Measurements from ENCODE around the gene JPH3.

Gene JPH3

GRCh38 chr16:87602001-87602775, at the start of gene JPH3:
TSS of gene JPH3 (plus strand) at chr16:87602508. CDS start at chr16:87603147, 639 bp downstream.
- H3K36me3 ChIP-seq: no peaks in the 10 kb centered on the region
- H3K4me3 ChIP-seq: peak within 1 kb of the TSS; percentile 60
- peaks cover 11% of the 10 kb centered on the region for H3K4me1 ChIP-seq
- no peak within 1 kb of the TSS for H3K9ac ChIP-seq
- peaks cover 90% of the 10 kb centered on the region for H3K27me3 ChIP-seq
- peaks cover 50% of the 10 kb centered on the region for H4K20me1 ChIP-seq
- no peak for TF ChIP-seq Cebpa-rat (IDR thresholded peaks at IDR 0.05)
- peak within 1 kb of the TSS; percentile 67 for H3K4me2 ChIP-seq
- H3K9me3 ChIP-seq: no peaks in the 10 kb centered on the region
- H3K27ac ChIP-seq: no peak within 1 kb of the TSS

- Histone ChIP-seq H3K27me3 (no peaks in the 10 kb centered on the region), H3K27ac (no peak overlapping the region), H3K9ac (no peak overlapping the region), H3K4me1 (peaks cover 23% of the 10 kb centered on the region), H4K20me1 (peaks cover 14% of the 10 kb centered on the region), H3K36me3 (no peaks in the 10 kb centered on the region), H3K4me2 (no peak overlapping the region), H3K4me3 (no peak overlapping the region), H3K9me3 (no peaks in the 10 kb centered on the region)
- TF ChIP-seq Cebpa-rat (IDR thresholded peaks at IDR 0.05): no peak
These were observed 49.3 kb upstream of the JPH3 start for GRCh38 chr16:87552772-87553573.

GRCh38 chr16:87554754-87555427, 47.4 kb upstream of the JPH3 start:
- Histone ChIP-seq H4K20me1 (peaks cover 14% of the 10 kb centered on the region), H3K4me3 (no peak overlapping the region), H3K9me3 (no peaks in the 10 kb centered on the region), H3K9ac (no peak overlapping the region), H3K4me2 (no peak overlapping the region), H3K4me1 (peaks cover 34% of the 10 kb centered on the region), H3K27ac (no peak overlapping the region), H3K27me3 (no peaks in the 10 kb centered on the region), H3K36me3 (no peaks in the 10 kb centered on the region)
- no peak for TF ChIP-seq Cebpa-rat (IDR thresholded peaks at IDR 0.05)

- Histone ChIP-seq H3K9ac (no peak overlapping the region), H3K4me1 (peaks cover 41% of the 10 kb centered on the region), H3K36me3 (no peaks in the 10 kb centered on the region), H3K9me3 (no peaks in the 10 kb centered on the region), H4K20me1 (peaks cover 14% of the 10 kb centered on the region), H3K4me3 (no peak overlapping the region), H3K27me3 (no peaks in the 10 kb centered on the region), H3K4me2 (peak overlapping the region; percentile 93; the same call in 1 of the 2 replicates), H3K27ac (no peak overlapping the region)
- no peak for TF ChIP-seq Cebpa-rat (IDR thresholded peaks at IDR 0.05)
These were observed 46.7 kb upstream of the JPH3 start for GRCh38 chr16:87555647-87556046.

GRCh38 chr16:87556941-87557459, 45.3 kb upstream of the JPH3 start:
- peak overlapping the region; percentile 24; the same call in 1 of the 2 replicates for H3K9ac ChIP-seq
- H3K4me2 ChIP-seq: peak overlapping the region; percentile 93
- H3K27me3 ChIP-seq: no peaks in the 10 kb centered on the region
- H3K4me1 ChIP-seq: peaks cover 44% of the 10 kb centered on the region
- peaks cover 14% of the 10 kb centered on the region for H4K20me1 ChIP-seq
- no peaks in the 10 kb centered on the region for H3K9me3 ChIP-seq
- no peak for TF ChIP-seq Cebpa-rat (IDR thresholded peaks at IDR 0.05)
- peak overlapping the region; percentile 62 for H3K27ac ChIP-seq
- no peaks in the 10 kb centered on the region for H3K36me3 ChIP-seq
- 0 out of 2 replicates have a peak overlapping the region, but pooled peaks have one; percentile 7 for H3K4me3 ChIP-seq

GRCh38 chr16:87558682-87559081, 43.6 kb upstream of the JPH3 start:
- Histone ChIP-seq H4K20me1 (peaks cover 14% of the 10 kb centered on the region), H3K4me2 (no peak overlapping the region), H3K4me3 (no peak overlapping the region), H3K4me1 (peaks cover 44% of the 10 kb centered on the region), H3K9me3 (no peaks in the 10 kb centered on the region), H3K9ac (no peak overlapping the region), H3K27me3 (no peaks in the 10 kb centered on the region), H3K27ac (no peak overlapping the region), H3K36me3 (no peaks in the 10 kb centered on the region)
- TF ChIP-seq Cebpa-rat (IDR thresholded peaks at IDR 0.05): no peak

- peaks cover 14% of the 10 kb centered on the region for H4K20me1 ChIP-seq
- H3K9me3 ChIP-seq: no peaks in the 10 kb centered on the region
- no peaks in the 10 kb centered on the region for H3K27me3 ChIP-seq
- H3K4me2 ChIP-seq: peak overlapping the region; percentile 59
- no peak overlapping the region for H3K4me3 ChIP-seq
- peaks cover 44% of the 10 kb centered on the region for H3K4me1 ChIP-seq
- TF ChIP-seq Cebpa-rat (IDR thresholded peaks at IDR 0.05): no peak
- H3K9ac ChIP-seq: no peak overlapping the region
- no peak overlapping the region for H3K27ac ChIP-seq
- H3K36me3 ChIP-seq: no peaks in the 10 kb centered on the region
These were observed 42.4 kb upstream of the JPH3 start for GRCh38 chr16:87559945-87560344.

- Histone ChIP-seq H3K4me2 (peak overlapping the region; percentile 59), H4K20me1 (peaks cover 14% of the 10 kb centered on the region), H3K9me3 (no peaks in the 10 kb centered on the region), H3K27me3 (no peaks in the 10 kb centered on the region), H3K36me3 (no peaks in the 10 kb centered on the region), H3K9ac (no peak overlapping the region), H3K27ac (no peak overlapping the region), H3K4me3 (no peak overlapping the region), H3K4me1 (peaks cover 44% of the 10 kb centered on the region)
- TF ChIP-seq Cebpa-rat (IDR thresholded peaks at IDR 0.05): no peak
These were observed 41.7 kb upstream of the JPH3 start for GRCh38 chr16:87560428-87561199.
